Activated CD4-positive, alpha-beta memory T cell treated with anti-CD3 and anti-CD28 coated beads for 36 hours (primary cell): ENCODE results near the gene ADARB2. TPM values are rescaled to one million over a fixed set of nuclear protein-coding genes. Genes with fewer than 3 reads are reported as not detected.

Experiments used
- CTCF ChIA-PET: fragments of 350-600 bp; sonication (Branson Sonifier 250); formaldehyde crosslinking; loops from one replicate; lab custom pipeline; 2021; ENCODE audit warnings: antibody characterized with exemption, inconsistent platforms; lab: Charles Lee
- POLR2A ChIA-PET: fragments of 350-600 bp; sonication (Branson Sonifier 250); formaldehyde crosslinking; loops from one replicate; lab custom pipeline; 2021; ENCODE audit warnings: antibody characterized with exemption; lab: Charles Lee
- DNase-seq: peaks from one replicate; pipeline ENCODE4 v3.0.0-alpha.2; 2020
- H3K27ac Mint-ChIP-seq: one replicate; pipeline ENCODE4 v1.8.0; 2021; ENCODE audit warnings: mixed read lengths
- H3K27me3 Mint-ChIP-seq: one replicate; pipeline ENCODE4 v1.8.0; 2021; ENCODE audit warnings: mixed read lengths
- H3K36me3 Mint-ChIP-seq: one replicate; pipeline ENCODE4 v1.8.0; 2021; ENCODE audit warnings: mixed read lengths
- H3K4me1 Mint-ChIP-seq: one replicate; pipeline ENCODE4 v1.8.0; 2021; ENCODE audit warnings: low read depth, mixed read lengths
- H3K4me3 Mint-ChIP-seq: one replicate; pipeline ENCODE4 v1.8.0; 2021; ENCODE audit warnings: mild to moderate bottlenecking, mixed read lengths
- H3K9me3 Mint-ChIP-seq: one replicate; pipeline ENCODE4 v1.8.0; 2021; ENCODE audit warnings: mixed read lengths
- intact Hi-C: fragments of 100-400 bp; cut with micrococcal nuclease; formaldehyde crosslinking; loops from one replicate; pipeline ENCODE4 v1.15.1; 2023
- total RNA-seq, 2 experiments: library from RNA; stranded (reverse); gene quantifications; one replicate each; pipeline ENCODE4 v1.2.3, GENCODE V29; 2021

The ADARB2 gene
- total RNA-seq, 2 experiments from 2014 or later = 2.2 TPM

GRCh38 chr10:1395481-1396296 is 341.6 kb downstream of the ADARB2 start:
- DNase-seq = no peak
- ChIA-PET POLR2A (no interaction called here), CTCF (no interaction called here)
- no peaks in the 10 kb centered on the region for H3K4me1 Mint-ChIP-seq
- no peak overlapping the region for H3K4me3 Mint-ChIP-seq
- no peaks in the 10 kb centered on the region for H3K9me3 Mint-ChIP-seq
- peaks cover 3% of the 10 kb centered on the region for H3K27me3 Mint-ChIP-seq
- intact Hi-C loops = no loop called here
- no peak overlapping the region for H3K27ac Mint-ChIP-seq
- H3K36me3 Mint-ChIP-seq = no peaks in the 10 kb centered on the region

GRCh38 chr10:1395025-1395480 is 342.3 kb downstream of the ADARB2 start:
- intact Hi-C loops = no loop called here
- Mint-ChIP-seq H3K27me3 (peaks cover 3% of the 10 kb centered on the region), H3K4me3 (no peak overlapping the region), H3K4me1 (no peaks in the 10 kb centered on the region), H3K36me3 (no peaks in the 10 kb centered on the region), H3K27ac (no peak overlapping the region), H3K9me3 (no peaks in the 10 kb centered on the region)
- ChIA-PET CTCF (no interaction called here), POLR2A (no interaction called here)
- DNase-seq = no peak

- no peak overlapping the region for H3K27ac Mint-ChIP-seq
- no peaks in the 10 kb centered on the region for H3K36me3 Mint-ChIP-seq
- intact Hi-C loops = no loop called here
- no peaks in the 10 kb centered on the region for H3K27me3 Mint-ChIP-seq
- DNase-seq = no peak
- POLR2A ChIA-PET = no interaction called here
- H3K4me3 Mint-ChIP-seq = no peak overlapping the region
- no peaks in the 10 kb centered on the region for H3K9me3 Mint-ChIP-seq
- CTCF ChIA-PET = interaction anchor here (1.6 kb wide), 1 partner anchor 25 kb away, joined by 5 read pairs; no protein-coding TSS in a partner anchor
- no peaks in the 10 kb centered on the region for H3K4me1 Mint-ChIP-seq
Measured at GRCh38 chr10:1394155-1394912, 343.0 kb downstream of the ADARB2 start.

GRCh38 chr10:1393481-1393880 is 343.8 kb downstream of the ADARB2 start:
- ChIA-PET POLR2A (no interaction called here), CTCF (interaction anchor here (1.6 kb wide), 1 partner anchor 25 kb away, joined by 5 read pairs; no protein-coding TSS in a partner anchor)
- no peaks in the 10 kb centered on the region for H3K27me3 Mint-ChIP-seq
- H3K4me3 Mint-ChIP-seq = no peak overlapping the region
- H3K4me1 Mint-ChIP-seq = no peaks in the 10 kb centered on the region
- H3K27ac Mint-ChIP-seq = no peak overlapping the region
- H3K9me3 Mint-ChIP-seq = no peaks in the 10 kb centered on the region
- DNase-seq = no peak
- H3K36me3 Mint-ChIP-seq = no peaks in the 10 kb centered on the region
- intact Hi-C loops = no loop called here

- no peaks in the 10 kb centered on the region for H3K36me3 Mint-ChIP-seq
Measured at GRCh38 chr10:1392127-1392526, 345.2 kb downstream of the ADARB2 start.

GRCh38 chr10:1390200-1390599 is 347.1 kb downstream of the ADARB2 start:
- no peak overlapping the region for H3K4me3 Mint-ChIP-seq
- no peaks in the 10 kb centered on the region for H3K27me3 Mint-ChIP-seq
- no peak for DNase-seq
- POLR2A ChIA-PET = no interaction called here
- no peak overlapping the region for H3K27ac Mint-ChIP-seq
- intact Hi-C loops = no loop called here
- no peaks in the 10 kb centered on the region for H3K9me3 Mint-ChIP-seq
- no peaks in the 10 kb centered on the region for H3K36me3 Mint-ChIP-seq
- CTCF ChIA-PET = interaction anchor here (0.7 to 1.7 kb wide), 2 partner anchors 21 to 1605 kb away, joined by 4 to 5 read pairs; no protein-coding TSS in a partner anchor
- H3K4me1 Mint-ChIP-seq = no peaks in the 10 kb centered on the region

More at GRCh38 chr10:1392127-1392526, 345.2 kb downstream of the ADARB2 start:
- no peak overlapping the region for H3K4me3 Mint-ChIP-seq
- no peaks in the 10 kb centered on the region for H3K4me1 Mint-ChIP-seq
- no peak overlapping the region for H3K27ac Mint-ChIP-seq
- DNase-seq = no peak
- H3K9me3 Mint-ChIP-seq = no peaks in the 10 kb centered on the region
- intact Hi-C loops = no loop called here
- ChIA-PET POLR2A (no interaction called here), CTCF (no interaction called here)
- H3K27me3 Mint-ChIP-seq = no peaks in the 10 kb centered on the region

- DNase-seq = no peak
- Mint-ChIP-seq H3K4me3 (no peak overlapping the region), H3K9me3 (no peaks in the 10 kb centered on the region), H3K36me3 (no peaks in the 10 kb centered on the region), H3K4me1 (no peaks in the 10 kb centered on the region), H3K27ac (no peak overlapping the region), H3K27me3 (peaks cover 34% of the 10 kb centered on the region)
- ChIA-PET CTCF (interaction anchor here (1.7 kb wide), 1 partner anchor 15 kb away, joined by 7 read pairs; no protein-coding TSS in a partner anchor), POLR2A (no interaction called here)
- intact Hi-C loops = no loop called here
Measured at GRCh38 chr10:1384026-1384425, 353.3 kb downstream of the ADARB2 start.

- POLR2A ChIA-PET = no interaction called here
- peaks cover 47% of the 10 kb centered on the region for H3K27me3 Mint-ChIP-seq
Measured at GRCh38 chr10:1382711-1383110, 354.6 kb downstream of the ADARB2 start.

GRCh38 chr10:1381339-1381738 is 356.0 kb downstream of the ADARB2 start:
- H3K36me3 Mint-ChIP-seq = no peaks in the 10 kb centered on the region
- intact Hi-C loops = no loop called here
- H3K27ac Mint-ChIP-seq = no peak overlapping the region
- H3K9me3 Mint-ChIP-seq = no peaks in the 10 kb centered on the region
- no peak overlapping the region for H3K4me3 Mint-ChIP-seq
- CTCF ChIA-PET = no interaction called here
- DNase-seq = no peak
- H3K27me3 Mint-ChIP-seq = peaks cover 52% of the 10 kb centered on the region
- no peaks in the 10 kb centered on the region for H3K4me1 Mint-ChIP-seq
- POLR2A ChIA-PET = no interaction called here

More at GRCh38 chr10:1382711-1383110, 354.6 kb downstream of the ADARB2 start:
- H3K9me3 Mint-ChIP-seq = no peaks in the 10 kb centered on the region
- H3K27ac Mint-ChIP-seq = no peak overlapping the region
- no peak overlapping the region for H3K4me3 Mint-ChIP-seq
- H3K36me3 Mint-ChIP-seq = no peaks in the 10 kb centered on the region
- no peak for DNase-seq
- CTCF ChIA-PET = no interaction called here
- H3K4me1 Mint-ChIP-seq = no peaks in the 10 kb centered on the region
- intact Hi-C loops = no loop called here

- Mint-ChIP-seq H3K4me3 (no peak overlapping the region), H3K9me3 (no peaks in the 10 kb centered on the region), H3K27me3 (peaks cover 52% of the 10 kb centered on the region), H3K4me1 (no peaks in the 10 kb centered on the region), H3K36me3 (no peaks in the 10 kb centered on the region), H3K27ac (no peak overlapping the region)
- POLR2A ChIA-PET = no interaction called here
- CTCF ChIA-PET = no interaction called here
- intact Hi-C loops = no loop called here
- DNase-seq = no peak
Measured at GRCh38 chr10:1380088-1380671, 357.1 kb downstream of the ADARB2 start.

GRCh38 chr10:1379601-1380000 is 357.7 kb downstream of the ADARB2 start:
- ChIA-PET POLR2A (no interaction called here), CTCF (no interaction called here)
- H3K4me1 Mint-ChIP-seq = no peaks in the 10 kb centered on the region
- peaks cover 47% of the 10 kb centered on the region for H3K27me3 Mint-ChIP-seq
- no peaks in the 10 kb centered on the region for H3K36me3 Mint-ChIP-seq
- no peak for DNase-seq
- no peak overlapping the region for H3K27ac Mint-ChIP-seq
- H3K9me3 Mint-ChIP-seq = no peaks in the 10 kb centered on the region
- intact Hi-C loops = no loop called here
- H3K4me3 Mint-ChIP-seq = no peak overlapping the region

- intact Hi-C loops = no loop called here
- POLR2A ChIA-PET = no interaction called here
- no peaks in the 10 kb centered on the region for H3K36me3 Mint-ChIP-seq
Measured at GRCh38 chr10:1378473-1378872, 358.9 kb downstream of the ADARB2 start.

More at GRCh38 chr10:1378473-1378872, 358.9 kb downstream of the ADARB2 start:
- no peaks in the 10 kb centered on the region for H3K9me3 Mint-ChIP-seq
- DNase-seq = no peak
- H3K27ac Mint-ChIP-seq = no peak overlapping the region
- peaks cover 45% of the 10 kb centered on the region for H3K27me3 Mint-ChIP-seq
- CTCF ChIA-PET = no interaction called here
- H3K4me3 Mint-ChIP-seq = no peak overlapping the region
- no peaks in the 10 kb centered on the region for H3K4me1 Mint-ChIP-seq
